ENCODE results near the gene AADACL2. TPM values are rescaled to one million over a fixed set of nuclear protein-coding genes. Genes with fewer than 3 reads are reported as not detected.

Gene AADACL2
- total RNA-seq, 4 donors from 2014 or later, result not detected

- Histone ChIP-seq H3K27ac (peak overlapping the region; percentile 61 to 80 (median 73)), H3K4me3 (peak overlapping the region in 3 of 4 donors; percentile 3 to 23 (median 9)), H3K9me3 (no peaks in the 10 kb centered on the region), H3K27me3 (no peaks in the 10 kb centered on the region), H3K4me1 (peaks cover 0 to 31% (median 10%) of the 10 kb centered on the region in 4 donors), H3K36me3 (no peaks in the 10 kb centered on the region)
- WGBS, 2 donors (ENCODE audit: low coverage in 1 of 2), result 23% methylated on average over 4 of the region's 4 CpGs; no CpG with 5 or more reads in 1 of the 2 donors
- in situ Hi-C loops (cut with MboI; ENCODE audit: low pct_ligation_motif_present in 1 of 4, low pct_unique_long_range_greater_than_20kb in 1 of 4, low sequenced_read_pairs in 3 of 4) (no loop called here), intact Hi-C loops (cut with DNase I; ENCODE audit: low total_unique reads) (no loop called here)
- TF ChIP-seq EP300 (IDR thresholded peaks at IDR 0.05; ENCODE audit: low read depth), result no peak
- DNase-seq, result peak; percentile 40
Observed at GRCh38 chr3:151770956-151771355, 37.2 kb downstream of the AADACL2 start.

- H3K4me3 ChIP-seq, result no peak overlapping the region
- no peaks in the 10 kb centered on the region for H3K9me3 ChIP-seq
- H3K4me1 ChIP-seq, result peaks cover 0 to 31% (median 10%) of the 10 kb centered on the region in 4 donors
- no peaks in the 10 kb centered on the region for H3K27me3 ChIP-seq
- DNase-seq, result no peak
- WGBS, 2 donors (ENCODE audit: low coverage in 1 of 2), result 87 to 90% methylated on average over 4 of the region's 4 CpGs
- H3K36me3 ChIP-seq, result no peaks in the 10 kb centered on the region
- H3K27ac ChIP-seq, result no peak overlapping the region
- in situ Hi-C loops (cut with MboI; ENCODE audit: low pct_ligation_motif_present in 1 of 4, low pct_unique_long_range_greater_than_20kb in 1 of 4, low sequenced_read_pairs in 3 of 4) (no loop called here), intact Hi-C loops (cut with DNase I; ENCODE audit: low total_unique reads) (no loop called here)
- TF ChIP-seq CTCF (IDR thresholded peaks at IDR 0.05), result no peak
- no peak for TF ChIP-seq EP300 (IDR thresholded peaks at IDR 0.05; ENCODE audit: low read depth)
- TF ChIP-seq POLR2A (IDR thresholded peaks at IDR 0.05), result no peak
- TF ChIP-seq POLR2AphosphoS5 (IDR thresholded peaks at IDR 0.05), result no peak
Observed at GRCh38 chr3:151772825-151773480, 39.2 kb downstream of the AADACL2 start.

GRCh38 chr3:151774235-151774634 lies 40.5 kb downstream of the AADACL2 start:
- DNase-seq, result no peak
- no peak overlapping the region for H3K4me3 ChIP-seq

GRCh38 chr3:151774910-151775309 lies 41.2 kb downstream of the AADACL2 start:
- intact Hi-C loops (cut with DNase I; ENCODE audit: low total_unique reads), result no loop called here
- TF ChIP-seq POLR2A (IDR thresholded peaks at IDR 0.05) (no peak), EP300 (IDR thresholded peaks at IDR 0.05; ENCODE audit: low read depth) (no peak), CTCF (IDR thresholded peaks at IDR 0.05) (no peak), POLR2AphosphoS5 (IDR thresholded peaks at IDR 0.05) (no peak)
- Histone ChIP-seq H3K27me3 (no peaks in the 10 kb centered on the region), H3K27ac (no peak overlapping the region), H3K9me3 (no peaks in the 10 kb centered on the region), H3K4me3 (no peak overlapping the region), H3K4me1 (peaks cover 0 to 37% (median 3%) of the 10 kb centered on the region in 4 donors), H3K36me3 (no peaks in the 10 kb centered on the region)
- no peak for DNase-seq
- in situ Hi-C loops (cut with MboI; ENCODE audit: low pct_ligation_motif_present in 1 of 4, low pct_unique_long_range_greater_than_20kb in 1 of 4, low sequenced_read_pairs in 3 of 4), result no loop called here

More at GRCh38 chr3:151774235-151774634, 40.5 kb downstream of the AADACL2 start:
- intact Hi-C loops (cut with DNase I; ENCODE audit: low total_unique reads) (no loop called here), in situ Hi-C loops (cut with MboI; ENCODE audit: low pct_ligation_motif_present in 1 of 4, low pct_unique_long_range_greater_than_20kb in 1 of 4, low sequenced_read_pairs in 3 of 4) (no loop called here)
- 76 to 89% methylated on average over 1 of the region's 1 CpG for WGBS, 2 donors (ENCODE audit: low coverage in 1 of 2)
- no peak overlapping the region for H3K27ac ChIP-seq
- no peaks in the 10 kb centered on the region for H3K9me3 ChIP-seq
- TF ChIP-seq POLR2AphosphoS5 (IDR thresholded peaks at IDR 0.05), result no peak
- TF ChIP-seq POLR2A (IDR thresholded peaks at IDR 0.05), result no peak
- no peak for TF ChIP-seq EP300 (IDR thresholded peaks at IDR 0.05; ENCODE audit: low read depth)
- TF ChIP-seq CTCF (IDR thresholded peaks at IDR 0.05), result no peak
- H3K36me3 ChIP-seq, result no peaks in the 10 kb centered on the region
- H3K27me3 ChIP-seq, result no peaks in the 10 kb centered on the region
- peaks cover 0 to 33% (median 9%) of the 10 kb centered on the region in 4 donors for H3K4me1 ChIP-seq

All from transverse colon (tissue), 4 donors.